IMR-90 (cell line): ENCODE measurements around the gene BLOC1S6. TPM values are rescaled to one million over a fixed set of nuclear protein-coding genes. Genes with fewer than 3 reads are reported as not detected.

Experiments used
- ATAC-seq: fragments of 200-7000 bp; cut with Tn5 transposase; 2 replicates; pipeline ENCODE4 v1.9.1; 2020; ENCODE audit warnings: low read depth, mild to moderate bottlenecking, moderate library complexity
- BruUV-seq: library from RNA; stranded (reverse); fragments of 400-500 nt; replicated peaks from 2 replicates; lab custom pipeline; 2021; lab: Mats Ljungman, UMichigan
- CTCF ChIA-PET: fragments of 300-600 bp; formaldehyde crosslinking; extraction: SDS; loops from one replicate; lab custom pipeline; 2021; ENCODE audit warnings: antibody characterized with exemption; lab: Yijun Ruan, JAX
- POLR2A ChIA-PET: fragments of 300-600 bp; sonication (Branson Sonifier 250); formaldehyde crosslinking; loops from one replicate; lab custom pipeline; 2022; ENCODE audit warnings: antibody characterized with exemption; ENCODE audit not compliant: unreplicated experiment; lab: Charles Lee
- DNase-seq: peaks from one replicate; pipeline ENCODE4 v3.0.0; 2013
- H2AFZ ChIP-seq: replicated peaks from 2 replicates; pipeline ENCODE3; 2013; ENCODE audit warnings: low read length, mild to moderate bottlenecking; ENCODE audit not compliant: poor library complexity
- H2AK5ac ChIP-seq: 2 replicates; pipeline ENCODE4 v1.6.1; 2013; ENCODE audit warnings: low read depth, low read length, inconsistent platforms
- H2AK9ac ChIP-seq: replicated peaks from 2 replicates; pipeline ENCODE3; 2013; ENCODE audit warnings: mild to moderate bottlenecking, low read depth, low read length, moderate library complexity; ENCODE audit not compliant: poor library complexity
- H2BK120ac ChIP-seq: 2 replicates; pipeline ENCODE4 v1.6.1; 2013; ENCODE audit warnings: low read depth, low read length, inconsistent platforms
- H2BK15ac ChIP-seq: 3 replicates; pipeline ENCODE4 v1.6.1; 2013; ENCODE audit warnings: low read depth, low read length, inconsistent platforms
- H2BK20ac ChIP-seq: 2 replicates; pipeline ENCODE4 v1.6.1; 2013; ENCODE audit warnings: low read depth, mild to moderate bottlenecking, inconsistent platforms, low read length, moderate library complexity
- H2BK5ac ChIP-seq: 2 replicates; pipeline ENCODE4 v1.6.1; 2013; ENCODE audit warnings: mild to moderate bottlenecking, low read depth, low read length, inconsistent platforms; ENCODE audit not compliant: poor library complexity, severe bottlenecking
- H3K14ac ChIP-seq: replicated peaks from 2 replicates; pipeline ENCODE4 v1.6.1; 2013; ENCODE audit warnings: low read depth, low read length, inconsistent platforms
- H3K18ac ChIP-seq: 2 replicates; pipeline ENCODE4 v1.6.1; 2013; ENCODE audit warnings: low read depth, low read length, control low read depth
- H3K23ac ChIP-seq: 2 replicates; pipeline ENCODE4 v1.6.1; 2013; ENCODE audit warnings: low read depth, low read length, inconsistent platforms
- H3K27ac ChIP-seq: 2 replicates; pipeline ENCODE4 v1.5.1; 2013; ENCODE audit warnings: mild to moderate bottlenecking, control low read depth, low read length; ENCODE audit not compliant: insufficient read depth
- H3K27me3 ChIP-seq: 2 replicates; pipeline ENCODE4 v1.6.1; 2013; ENCODE audit warnings: low read length; ENCODE audit not compliant: control insufficient read depth, insufficient read depth
- H3K36me3 ChIP-seq: 2 replicates; pipeline ENCODE4 v1.6.1; 2013; ENCODE audit warnings: low read length, mixed read lengths; ENCODE audit not compliant: control insufficient read depth, insufficient read depth
- H3K4ac ChIP-seq: 2 replicates; pipeline ENCODE4 v1.6.1; 2013; ENCODE audit warnings: low read depth, low read length, inconsistent platforms
- H3K4me1 ChIP-seq: 2 replicates; pipeline ENCODE4 v1.6.1; 2013; ENCODE audit warnings: low read length, mixed read lengths; ENCODE audit not compliant: control insufficient read depth, insufficient read depth
- H3K4me2 ChIP-seq: 2 replicates; pipeline ENCODE4 v1.6.1; 2013; ENCODE audit warnings: low read depth, mild to moderate bottlenecking, control low read depth, low read length, moderate library complexity
- H3K4me3 ChIP-seq: 2 replicates; pipeline ENCODE4 v1.5.1; 2013; ENCODE audit warnings: low read depth, mild to moderate bottlenecking, control low read depth, low read length, moderate library complexity; ENCODE audit not compliant: insufficient read depth
- H3K56ac ChIP-seq: 2 replicates; pipeline ENCODE4 v1.6.1; 2013; ENCODE audit warnings: low read length, inconsistent platforms; ENCODE audit not compliant: insufficient read depth; ENCODE audit errors: extremely low read depth
- H3K79me1 ChIP-seq, 2 experiments: 2 replicates each; pipeline ENCODE4 v1.6.1; 2013; ENCODE audit warnings: low read length in 2 of 2, inconsistent platforms in 1 of 2, low read depth in 1 of 2
- H3K9ac ChIP-seq: 2 replicates; pipeline ENCODE4 v1.6.1; 2013; ENCODE audit warnings: low read depth, low read length, control low read depth
- H3K9me1 ChIP-seq: 2 replicates; pipeline ENCODE4 v1.6.1; 2013; ENCODE audit warnings: low read length, inconsistent platforms; ENCODE audit not compliant: insufficient read depth
- H3K9me3 ChIP-seq: 2 replicates; pipeline ENCODE4 v1.6.1; 2013; ENCODE audit warnings: low read length; ENCODE audit not compliant: control insufficient read depth, insufficient read depth
- H4K20me1 ChIP-seq: 2 replicates; pipeline ENCODE4 v1.6.1; 2013; ENCODE audit warnings: low read length, inconsistent platforms; ENCODE audit not compliant: insufficient read depth
- H4K5ac ChIP-seq: 2 replicates; pipeline ENCODE4 v1.6.1; 2013; ENCODE audit warnings: mild to moderate bottlenecking, low read depth, low read length, control low read depth
- H4K8ac ChIP-seq, 2 experiments: 2 replicates each; pipeline ENCODE4 v1.6.1; 2013; ENCODE audit warnings: low read depth in 2 of 2, low read length in 2 of 2, control low read depth in 1 of 2, inconsistent platforms in 1 of 2
- H4K91ac ChIP-seq: 2 replicates; pipeline ENCODE4 v1.6.1; 2013; ENCODE audit warnings: low read depth, low read length, inconsistent platforms; ENCODE audit not compliant: insufficient read depth
- CEBPB ChIP-seq: IDR thresholded peaks from 2 replicates; pipeline ENCODE4 v1.6.1; 2012; ENCODE audit warnings: low read depth, low read length, improper control_type of control experiment
- FOS ChIP-seq: fragments of 150-350 bp; IDR thresholded peaks from 2 replicates; pipeline ENCODE4 v1.6.1; 2016; ENCODE audit warnings: low read depth, low read length
- MAFK ChIP-seq: IDR thresholded peaks from 2 replicates; pipeline ENCODE4 v1.6.1; 2012; ENCODE audit warnings: low read depth, low read length, improper control_type of control experiment
- MAZ ChIP-seq: IDR thresholded peaks from 2 replicates; pipeline ENCODE4 v1.6.1; 2012; ENCODE audit warnings: low read depth, mild to moderate bottlenecking, low read length, improper control_type of control experiment, moderate library complexity, borderline replicate concordance
- MXI1 ChIP-seq: IDR thresholded peaks from 2 replicates; pipeline ENCODE4 v1.6.1; 2012; ENCODE audit warnings: low read depth, mild to moderate bottlenecking, low read length, moderate library complexity, borderline replicate concordance
- NFE2L2 ChIP-seq: fragments of 150-350 bp; IDR thresholded peaks from 2 replicates; pipeline ENCODE4 v1.6.1; 2016; ENCODE audit warnings: low read depth, mild to moderate bottlenecking, low read length
- RAD21 ChIP-seq: IDR thresholded peaks from 2 replicates; pipeline ENCODE4 v1.6.1; 2012; ENCODE audit warnings: low read length, improper control_type of control experiment
- RCOR1 ChIP-seq: IDR thresholded peaks from 2 replicates; pipeline ENCODE4 v1.6.1; 2012; ENCODE audit warnings: mild to moderate bottlenecking, low read length, improper control_type of control experiment; ENCODE audit not compliant: insufficient replicate concordance
- RFX5 ChIP-seq: IDR thresholded peaks from 2 replicates; pipeline ENCODE4 v1.8.0; 2012; ENCODE audit warnings: low read depth, mild to moderate bottlenecking, low read length, moderate library complexity
- SMC3 ChIP-seq: fragments of 150-350 bp; IDR thresholded peaks from 2 replicates; pipeline ENCODE4 v1.6.1; 2016; ENCODE audit warnings: low read depth, mild to moderate bottlenecking, antibody characterized with exemption, low read length, moderate library complexity
- WGBS, 2 experiments: methylation state at CpG; one replicate each; pipeline versions ENCODE4 v1.1.5 to v1.1.7; 2013; ENCODE audit warnings: missing lambda C conversion rate in 2 of 2; ENCODE audit not compliant: insufficient read length in 1 of 2; ENCODE audit errors: extremely low coverage in 2 of 2; 5-methylcytosine and 5-hydroxymethylcytosine counted together
- dilution Hi-C: fragments of 300-500 bp; cut with HindIII; formaldehyde crosslinking; loops from one replicate; pipeline ENCODE4 v1.14.3; 2018; ENCODE audit warnings: low sequenced_read_pairs; ENCODE audit not compliant: unreplicated experiment
- in situ Hi-C: fragments of 300-500 bp; cut with MboI; formaldehyde crosslinking; loops from 3 replicates; pipeline ENCODE4 v1.14.3; 2019; ENCODE audit warnings: low sequenced_read_pairs, inconsistent platforms, mixed read lengths
- intact Hi-C: fragments of 100-400 bp; cut with micrococcal nuclease; formaldehyde crosslinking; loops from 2 replicates; pipeline ENCODE4 v1.10.0; 2022
- polyA plus RNA-seq, 3 experiments: library from polyadenylated mRNA; depleted of rRNA; stranded (reverse); fragments of >200 nt; gene quantifications; 2 replicates each; pipeline ENCODE4 v1.2.3, GENCODE V29; 2012; ENCODE audit warnings: low replicate concordance in 1 of 3
- total RNA-seq: library from RNA; depleted of rRNA; stranded (reverse); fragments of >200 nt; gene quantifications from 2 replicates; pipeline ENCODE4 v1.2.3, GENCODE V29; 2012
- TF ChIP-seq, protein P1 (sequence below): fragments of 150-350 bp; IDR thresholded peaks from 2 replicates; pipeline ENCODE4 v1.6.1; 2017; ENCODE audit warnings: mild to moderate bottlenecking, antibody characterized with exemption, low read length, low read depth
- TF ChIP-seq, protein P2 (sequence below): fragments of 150-350 bp; IDR thresholded peaks from 2 replicates; pipeline ENCODE4 v1.6.1; 2016; ENCODE audit warnings: low read depth, mild to moderate bottlenecking, low read length, moderate library complexity, borderline replicate concordance
- TF ChIP-seq, protein P3 (sequence below): conservative IDR thresholded peaks from 2 replicates; pipeline ENCODE4 v1.5.1; 2012; ENCODE audit warnings: mild to moderate bottlenecking, low read depth, low read length, improper control_type of control experiment

Gene BLOC1S6
- total and polyA plus RNA-seq, 2 of the 4 experiments (the other 2 are of a cell fraction): 21.7 to 40.9 TPM

DNA sequence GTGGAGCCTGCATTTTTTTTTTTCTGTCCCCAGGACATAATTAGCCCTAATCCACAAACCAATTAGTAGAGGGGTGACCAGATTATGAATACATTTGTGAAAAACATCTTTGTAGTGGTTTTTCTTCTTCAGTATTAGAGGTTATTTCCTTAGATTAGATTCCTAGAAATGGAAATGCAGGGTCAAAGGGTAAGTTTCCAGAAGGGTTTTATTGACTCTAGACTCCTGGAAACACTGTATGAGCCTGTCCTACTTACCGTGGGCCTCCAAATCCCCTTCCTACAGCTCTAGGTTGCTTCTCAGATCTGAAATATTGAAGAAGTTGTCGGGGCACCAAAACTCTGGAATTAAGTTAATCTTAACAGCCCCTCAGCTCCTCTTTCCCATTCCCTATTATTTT lies 70.1 kb downstream of the BLOC1S6 start:
- no peak overlapping the region for H2BK15ac ChIP-seq
- no peak overlapping the region for H3K27ac ChIP-seq
- no peak overlapping the region for H2BK5ac ChIP-seq
- no peak overlapping the region for H2AFZ ChIP-seq
- H3K9me1 ChIP-seq: no peaks in the 10 kb centered on the region
- no peak overlapping the region for H4K8ac ChIP-seq
- H3K9me3 ChIP-seq: no peaks in the 10 kb centered on the region
- no peak overlapping the region for H3K56ac ChIP-seq
- H4K91ac ChIP-seq: no peak overlapping the region
- TF ChIP-seq FOS (no peak), RFX5 (no peak), MXI1 (no peak), MAFK (no peak), RAD21 (no peak), MAZ (no peak), RCOR1 (no peak), CEBPB (no peak), NFE2L2 (no peak), SMC3 (no peak)
- TF ChIP-seq, protein P1, sequence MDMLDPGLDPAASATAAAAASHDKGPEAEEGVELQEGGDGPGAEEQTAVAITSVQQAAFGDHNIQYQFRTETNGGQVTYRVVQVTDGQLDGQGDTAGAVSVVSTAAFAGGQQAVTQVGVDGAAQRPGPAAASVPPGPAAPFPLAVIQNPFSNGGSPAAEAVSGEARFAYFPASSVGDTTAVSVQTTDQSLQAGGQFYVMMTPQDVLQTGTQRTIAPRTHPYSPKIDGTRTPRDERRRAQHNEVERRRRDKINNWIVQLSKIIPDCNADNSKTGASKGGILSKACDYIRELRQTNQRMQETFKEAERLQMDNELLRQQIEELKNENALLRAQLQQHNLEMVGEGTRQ: no peak
- TF ChIP-seq, protein P2, sequence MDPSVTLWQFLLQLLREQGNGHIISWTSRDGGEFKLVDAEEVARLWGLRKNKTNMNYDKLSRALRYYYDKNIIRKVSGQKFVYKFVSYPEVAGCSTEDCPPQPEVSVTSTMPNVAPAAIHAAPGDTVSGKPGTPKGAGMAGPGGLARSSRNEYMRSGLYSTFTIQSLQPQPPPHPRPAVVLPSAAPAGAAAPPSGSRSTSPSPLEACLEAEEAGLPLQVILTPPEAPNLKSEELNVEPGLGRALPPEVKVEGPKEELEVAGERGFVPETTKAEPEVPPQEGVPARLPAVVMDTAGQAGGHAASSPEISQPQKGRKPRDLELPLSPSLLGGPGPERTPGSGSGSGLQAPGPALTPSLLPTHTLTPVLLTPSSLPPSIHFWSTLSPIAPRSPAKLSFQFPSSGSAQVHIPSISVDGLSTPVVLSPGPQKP: no peak
- TF ChIP-seq, protein P3, sequence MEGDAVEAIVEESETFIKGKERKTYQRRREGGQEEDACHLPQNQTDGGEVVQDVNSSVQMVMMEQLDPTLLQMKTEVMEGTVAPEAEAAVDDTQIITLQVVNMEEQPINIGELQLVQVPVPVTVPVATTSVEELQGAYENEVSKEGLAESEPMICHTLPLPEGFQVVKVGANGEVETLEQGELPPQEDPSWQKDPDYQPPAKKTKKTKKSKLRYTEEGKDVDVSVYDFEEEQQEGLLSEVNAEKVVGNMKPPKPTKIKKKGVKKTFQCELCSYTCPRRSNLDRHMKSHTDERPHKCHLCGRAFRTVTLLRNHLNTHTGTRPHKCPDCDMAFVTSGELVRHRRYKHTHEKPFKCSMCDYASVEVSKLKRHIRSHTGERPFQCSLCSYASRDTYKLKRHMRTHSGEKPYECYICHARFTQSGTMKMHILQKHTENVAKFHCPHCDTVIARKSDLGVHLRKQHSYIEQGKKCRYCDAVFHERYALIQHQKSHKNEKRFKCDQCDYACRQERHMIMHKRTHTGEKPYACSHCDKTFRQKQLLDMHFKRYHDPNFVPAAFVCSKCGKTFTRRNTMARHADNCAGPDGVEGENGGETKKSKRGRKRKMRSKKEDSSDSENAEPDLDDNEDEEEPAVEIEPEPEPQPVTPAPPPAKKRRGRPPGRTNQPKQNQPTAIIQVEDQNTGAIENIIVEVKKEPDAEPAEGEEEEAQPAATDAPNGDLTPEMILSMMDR: no peak
- dilution Hi-C loops: no loop called here
- no peak overlapping the region for H3K14ac ChIP-seq
- no peak overlapping the region for H3K4ac ChIP-seq
- ChIA-PET CTCF (no interaction called here), POLR2A (no interaction called here)
- no peak overlapping the region for H3K18ac ChIP-seq
- no peaks in the 10 kb centered on the region for H3K27me3 ChIP-seq
- H2AK5ac ChIP-seq: no peak overlapping the region
- no peaks in the 10 kb centered on the region; a peak in 1 of 4 replicates for H3K79me1 ChIP-seq
- H3K4me2 ChIP-seq: no peak overlapping the region
- peaks cover 2% of the 10 kb centered on the region; the same call in 1 of the 2 replicates for H3K36me3 ChIP-seq
- H2BK120ac ChIP-seq: no peak overlapping the region
- H4K5ac ChIP-seq: no peak overlapping the region
- H2BK20ac ChIP-seq: no peak overlapping the region
- H4K20me1 ChIP-seq: no peaks in the 10 kb centered on the region
- H2AK9ac ChIP-seq: no peak overlapping the region
- no CpG with 5 or more reads among the region's 2 CpGs for WGBS, 2 experiments
- in situ Hi-C loops: no loop called here
- no peak overlapping the region for H3K23ac ChIP-seq
- no peak overlapping the region for H3K4me3 ChIP-seq
- BruUV-seq: no TSS peak
- ATAC-seq (no peak), DNase-seq (no peak)
- intact Hi-C loops: no loop called here
- H3K9ac ChIP-seq: no peak overlapping the region
- H3K4me1 ChIP-seq: peaks cover 3% of the 10 kb centered on the region
